CD4-positive, alpha-beta T cell treated with Interleukin-6 at 100 ng/mL for 8 hours (primary cell): ENCODE results near the gene BBOF1.

Experiments used
- DNase-seq: peaks from one replicate; pipeline ENCODE4 v3.0.0-alpha.2; 2020; ENCODE audit warnings: mixed read lengths, low spot score

Gene BBOF1

GRCh38 chr14:74029136-74029535 is 10.0 kb downstream of the BBOF1 start:
- DNase-seq, result no peak

DNA sequence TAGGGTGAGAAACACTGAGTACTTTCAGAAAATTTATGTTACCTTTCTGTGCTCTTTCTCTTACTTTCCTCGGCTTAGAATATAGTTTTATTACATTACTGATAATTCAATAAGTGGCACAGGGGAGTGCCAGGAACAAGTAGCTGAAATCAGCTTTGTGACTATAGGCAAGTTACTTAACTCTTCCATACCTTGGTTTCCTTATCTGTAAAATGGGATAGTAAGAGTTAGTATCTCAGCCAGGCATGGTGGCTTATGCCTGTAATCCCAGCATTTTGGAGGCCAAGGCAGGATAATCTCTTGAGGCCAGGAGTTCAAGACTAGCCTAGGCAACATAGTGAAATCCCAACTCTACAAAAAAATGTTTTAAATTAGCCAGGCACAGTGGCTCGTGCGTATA is 15.4 kb downstream of the BBOF1 start:
- no peak for DNase-seq

DNA sequence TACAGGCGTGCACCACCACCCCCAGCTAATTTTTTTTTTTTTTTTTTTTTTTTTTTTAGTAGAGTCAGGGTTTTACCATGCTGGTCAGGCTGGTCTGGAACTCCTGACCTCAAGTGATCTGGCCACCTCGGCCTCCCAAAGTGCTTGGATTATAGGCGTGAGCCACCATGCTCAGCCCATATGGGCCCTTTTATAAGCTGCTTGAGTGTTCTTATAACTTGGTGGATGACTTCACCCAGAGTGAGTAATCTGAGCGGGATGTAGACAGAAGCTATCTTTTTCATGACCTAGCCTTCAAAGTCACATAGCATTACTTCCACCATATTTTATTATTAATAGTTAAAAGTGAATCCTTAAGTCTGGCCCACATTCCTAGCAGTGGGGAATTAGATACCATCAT is 16.4 kb downstream of the BBOF1 start:
- DNase-seq, result no peak

GRCh38 chr14:74038020-74038859 is 19.1 kb downstream of the BBOF1 start:
- peak; percentile 50 for DNase-seq

DNA sequence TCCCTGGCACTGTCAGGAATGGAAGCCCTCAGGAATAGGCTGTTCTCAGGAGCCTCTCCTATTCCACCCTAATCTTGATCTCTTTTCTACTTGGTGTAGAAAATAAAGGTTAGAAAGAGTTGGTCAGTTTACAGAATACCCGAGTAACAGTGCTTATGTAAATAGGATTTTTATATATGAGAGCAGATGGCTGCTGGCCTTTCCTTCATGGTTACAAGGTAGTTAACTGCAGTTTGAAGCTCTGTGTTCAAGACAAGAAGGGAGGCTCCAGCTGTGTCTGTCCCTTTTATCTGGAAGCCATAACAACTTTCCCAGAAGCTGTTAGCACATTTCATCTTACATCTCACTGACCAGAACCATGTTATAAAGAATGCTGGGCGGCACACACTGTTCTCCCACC is 23.1 kb downstream of the BBOF1 start:
- DNase-seq, result no peak

GRCh38 chr14:74045522-74045921 is 26.4 kb downstream of the BBOF1 start:
- DNase-seq, result no peak

GRCh38 chr14:74048281-74048680 is 29.1 kb downstream of the BBOF1 start:
- DNase-seq, result no peak

GRCh38 chr14:74049876-74050495 is 30.8 kb downstream of the BBOF1 start:
- DNase-seq, result no peak

DNA sequence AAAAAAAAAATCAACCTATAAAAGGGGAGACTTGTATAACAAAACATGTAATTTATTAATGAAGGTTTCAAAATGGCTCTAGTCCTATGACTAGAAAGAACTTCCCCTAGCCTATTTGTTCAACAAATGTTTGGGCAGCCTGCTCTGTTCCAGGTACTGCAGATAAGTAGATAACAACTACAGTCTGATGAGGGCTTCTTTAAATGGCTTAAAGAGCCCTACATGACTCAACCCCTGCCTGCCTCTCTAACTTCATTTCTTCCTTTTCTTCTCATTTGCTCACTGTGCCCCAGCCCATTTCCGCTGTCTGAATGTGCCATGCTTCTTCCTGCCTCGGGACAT is 43.6 kb downstream of the BBOF1 start:
- no peak for DNase-seq

DNA sequence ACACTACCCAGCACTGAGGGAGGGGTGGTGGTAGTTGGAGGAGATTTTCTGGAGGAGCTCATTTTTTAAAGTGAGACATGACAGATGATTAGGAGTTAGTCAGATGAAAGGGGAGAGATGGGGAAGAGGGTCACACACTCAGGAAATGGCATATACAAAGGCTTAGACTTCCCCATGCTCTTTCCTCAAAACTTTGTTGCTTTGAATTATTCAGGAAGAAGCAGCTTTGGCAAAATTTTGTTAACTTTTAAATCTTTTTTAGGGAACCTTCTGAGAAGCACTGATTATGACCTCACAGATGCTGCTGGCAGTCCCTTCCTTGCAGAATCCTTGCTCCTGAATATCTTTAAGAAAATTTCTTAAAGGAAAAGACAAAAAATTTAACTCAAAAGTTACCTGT is 45.3 kb downstream of the BBOF1 start:
- DNase-seq, result no peak

DNA sequence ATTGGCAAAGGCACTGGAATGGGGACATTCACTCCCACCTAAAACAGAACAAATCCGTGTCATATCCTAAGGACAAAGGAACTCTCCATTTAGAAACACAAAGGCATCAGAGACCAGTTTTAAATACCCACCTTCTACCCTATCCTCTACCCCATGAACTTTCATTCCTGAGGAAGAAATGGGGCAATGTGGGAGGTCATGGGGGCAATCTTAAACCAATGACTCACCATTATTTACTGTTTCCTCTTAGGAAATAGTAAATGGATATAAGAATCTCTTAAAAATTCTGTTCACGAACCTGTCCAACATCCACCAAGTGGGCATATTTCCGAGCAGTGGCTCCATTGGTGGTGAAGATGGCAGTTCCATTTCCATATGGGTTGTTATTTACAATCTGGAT is 45.7 kb downstream of the BBOF1 start:
- DNase-seq, result no peak

DNA sequence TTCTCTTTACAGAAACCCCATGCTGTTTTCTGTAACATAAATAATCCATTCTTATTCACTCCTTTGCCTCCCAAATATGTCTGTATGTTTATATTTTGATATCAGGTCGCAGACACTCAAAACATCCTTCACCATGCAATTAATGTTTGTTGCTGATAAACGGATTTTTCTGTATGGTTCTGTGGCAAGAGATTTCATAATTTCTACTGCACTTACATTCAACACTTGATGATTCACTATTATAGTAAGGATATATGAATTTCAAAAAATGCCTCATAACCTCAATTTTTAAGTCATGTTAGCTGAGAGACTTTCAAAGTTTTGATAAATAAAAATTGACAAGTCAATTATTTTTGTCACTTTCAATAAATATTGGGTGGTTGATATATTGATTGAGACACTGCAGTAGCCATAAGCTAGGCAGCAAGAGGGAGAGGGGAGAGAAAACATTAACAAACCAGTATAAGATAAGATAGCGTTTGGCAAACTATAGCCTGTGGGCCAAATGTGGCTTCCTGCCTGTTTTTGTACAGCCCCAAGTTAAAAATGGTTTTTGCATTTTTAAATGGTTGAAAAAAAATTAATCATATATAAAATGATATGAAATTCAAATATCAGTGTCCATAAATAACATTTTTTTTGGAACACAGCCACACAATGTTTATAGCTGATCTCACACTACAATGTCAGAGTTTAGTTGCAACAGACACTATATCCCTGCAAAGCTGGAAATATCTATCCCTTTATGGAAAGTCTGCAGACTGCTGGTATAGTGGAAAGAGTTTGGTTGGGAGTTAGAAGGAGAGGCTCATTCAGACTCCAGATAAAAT is 46.8 kb downstream of the BBOF1 start:
- no peak for DNase-seq

DNA sequence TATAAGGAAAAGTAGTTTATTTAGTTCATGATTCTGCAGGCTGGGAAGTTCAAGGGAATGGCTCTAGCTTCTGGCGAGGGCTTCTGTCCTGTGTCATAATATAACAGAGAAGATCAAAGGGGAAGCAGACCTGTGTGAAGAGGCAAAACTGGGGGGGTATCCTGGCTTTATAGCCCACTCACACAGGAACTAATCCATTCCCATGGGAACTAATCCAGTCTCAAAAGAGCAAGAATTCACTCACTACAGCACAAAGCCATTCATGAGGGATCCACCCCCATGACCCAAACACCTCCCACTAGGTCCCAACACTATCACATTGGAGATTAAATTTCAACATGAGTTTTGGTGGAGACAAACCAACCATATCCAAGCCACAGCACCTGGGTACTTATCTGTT is 58.3 kb downstream of the BBOF1 start:
- no peak for DNase-seq

DNA sequence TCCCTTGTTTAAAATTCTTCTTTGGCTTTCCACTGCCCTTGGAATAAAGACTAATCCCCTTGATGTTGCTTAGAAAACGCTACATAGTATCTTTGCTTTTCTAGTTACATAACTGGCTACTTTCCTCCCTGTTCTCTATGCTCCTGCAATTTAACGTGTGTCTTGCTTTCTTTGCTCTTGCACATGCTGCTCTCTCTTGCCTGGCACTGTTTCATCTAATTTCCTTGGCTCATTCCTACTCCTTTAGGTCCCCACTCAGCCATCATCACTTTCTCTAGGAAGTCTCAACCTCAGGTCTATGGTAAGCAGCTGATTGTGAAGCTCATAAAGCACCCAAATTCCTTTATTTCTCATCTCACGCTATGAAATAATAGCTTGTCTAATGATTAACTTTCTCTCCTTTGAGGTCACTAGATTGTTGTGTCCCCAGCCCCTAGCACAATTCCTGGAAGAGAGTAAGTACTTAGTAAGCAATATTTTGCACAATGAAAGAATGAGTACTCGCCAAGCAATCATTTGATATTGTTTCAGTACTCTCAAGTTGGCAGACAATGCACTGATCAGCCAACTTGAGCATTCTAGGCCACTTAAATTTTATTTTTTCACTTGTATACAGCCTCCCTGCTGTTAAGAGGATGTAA is 61.8 kb downstream of the BBOF1 start:
- DNase-seq, result no peak

DNA sequence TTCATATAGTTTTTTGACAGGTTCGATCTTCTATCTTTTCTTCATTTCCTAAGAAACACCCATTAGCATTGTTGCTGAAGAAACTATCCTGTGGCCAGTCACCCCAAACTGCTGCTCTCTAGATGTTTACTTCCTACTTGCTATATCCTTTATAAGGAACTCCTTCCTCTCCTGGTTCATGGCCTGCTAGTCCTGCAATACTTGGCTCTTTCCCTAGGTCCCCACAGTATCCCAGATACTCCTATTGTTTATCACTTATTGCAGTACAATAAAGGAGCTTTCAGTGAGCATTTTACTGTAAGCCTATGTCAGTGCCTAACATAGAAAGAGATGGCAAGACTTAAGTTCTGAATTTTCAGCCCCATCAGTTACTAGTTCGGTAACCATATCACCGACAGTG is 62.3 kb downstream of the BBOF1 start:
- no peak for DNase-seq

GRCh38 chr14:74083161-74083560 is 64.0 kb downstream of the BBOF1 start:
- no peak for DNase-seq

- DNase-seq, result no peak
Measured at GRCh38 chr14:74083784-74084276, 64.7 kb downstream of the BBOF1 start.

- DNase-seq, result peak; percentile 99
Measured at GRCh38 chr14:74084277-74085046, 65.3 kb downstream of the BBOF1 start, which contains the start of the genes ALDH6A1 and LIN52. Gene ALDH6A1, minus strand, starts transcription at chr14:74084453. Its CDS starts 59 bp downstream, at chr14:74084394. Gene LIN52, plus strand, starts transcription at chr14:74084956. Its CDS starts 19 bp downstream, at chr14:74084975.

- no peak for DNase-seq
Measured at GRCh38 chr14:74085047-74085637, 66.0 kb downstream of the BBOF1 start.

DNA sequence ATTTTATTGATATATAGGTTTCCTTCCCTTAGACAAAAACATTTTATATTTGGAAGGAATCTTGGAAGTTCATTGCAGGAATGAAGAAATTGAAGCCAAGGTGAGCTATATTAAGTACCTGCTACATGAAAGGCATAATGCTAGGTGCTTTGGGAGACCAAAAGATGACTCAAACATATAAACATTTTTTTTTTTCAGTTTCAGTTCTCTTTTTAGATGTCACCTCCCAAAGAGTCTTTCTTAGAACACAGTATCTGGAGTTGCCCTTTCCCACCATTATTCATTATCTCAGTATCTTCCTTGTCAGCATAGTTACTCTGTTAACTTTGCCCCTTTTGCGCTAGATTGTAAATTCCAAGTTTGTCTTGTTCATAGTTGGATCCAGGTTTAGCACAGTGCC is 66.7 kb downstream of the BBOF1 start:
- no peak for DNase-seq
